Parathyroid adenoma (tissue), 2 donors: ENCODE results near the gene ARHGEF4.
A peak's percentile ranks its signal among the peaks of the same experiment; 100 is the strongest.

Experiments used
- H2AFZ ChIP-seq: fragments of 300-600 bp; sonication (generic); one replicate; pipeline ENCODE4 v1.7.0; 2017; ENCODE audit warnings: antibody characterized with exemption, mild to moderate bottlenecking
- H3K27ac ChIP-seq: fragments of 300-600 bp; sonication (generic); one replicate; pipeline ENCODE4 v1.7.0; 2017
- H3K27me3 ChIP-seq: fragments of 300-600 bp; sonication (generic); one replicate; pipeline ENCODE4 v1.7.0; 2017; ENCODE audit warnings: low read length; ENCODE audit not compliant: control insufficient read depth, insufficient read depth
- H3K36me3 ChIP-seq: fragments of 300-600 bp; sonication (generic); one replicate; pipeline ENCODE4 v1.7.0; 2017; ENCODE audit warnings: low read length; ENCODE audit not compliant: control insufficient read depth, insufficient read depth
- H3K4me1 ChIP-seq: fragments of 300-600 bp; sonication (generic); one replicate; pipeline ENCODE4 v1.7.0; 2017; ENCODE audit warnings: control low read depth
- H3K4me2 ChIP-seq: fragments of 300-600 bp; sonication (generic); one replicate; pipeline ENCODE4 v1.7.0; 2017; ENCODE audit warnings: low read length
- H3K4me3 ChIP-seq: fragments of 300-600 bp; sonication (generic); one replicate; pipeline ENCODE4 v1.7.0; 2017; ENCODE audit warnings: low read depth, low read length
- H3K79me2 ChIP-seq: fragments of 300-600 bp; sonication (generic); one replicate; pipeline ENCODE4 v1.7.0; 2017; ENCODE audit warnings: control low read depth
- H3K9ac ChIP-seq: fragments of 300-600 bp; sonication (generic); one replicate; pipeline ENCODE4 v1.7.0; 2017; ENCODE audit warnings: mild to moderate bottlenecking
- H3K9me3 ChIP-seq: fragments of 300-600 bp; sonication (generic); one replicate; pipeline ENCODE4 v1.7.0; 2017; ENCODE audit warnings: low read length; ENCODE audit not compliant: control insufficient read depth
- CTCF ChIP-seq: fragments of 300-600 bp; sonication (generic); IDR thresholded peaks from one replicate; pipeline ENCODE4 v1.7.0; 2017; ENCODE audit warnings: antibody characterized with exemption, mild to moderate bottlenecking
- donor health status: primary hyperparathyroidism.

The ARHGEF4 gene

DNA sequence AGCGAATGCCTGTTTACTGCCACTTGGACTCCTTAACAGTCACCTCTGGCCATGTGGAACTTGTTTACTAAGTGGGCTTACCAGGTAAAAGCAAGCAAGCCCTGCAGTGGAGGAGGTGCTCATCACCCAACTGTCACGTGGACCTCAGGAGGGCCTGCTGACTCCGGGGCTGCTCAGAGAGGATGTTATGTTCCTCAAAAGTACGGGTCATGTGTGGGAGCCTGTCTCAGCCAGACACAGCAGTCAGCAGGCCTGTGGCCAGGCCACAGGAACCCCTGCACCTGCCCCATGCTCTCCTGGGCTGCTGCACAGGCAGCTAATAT lies 45.1 kb upstream of the ARHGEF4 start:
- Histone ChIP-seq H3K27ac (no peak overlapping the region), H3K4me3 (no peak overlapping the region), H3K36me3 (no peaks in the 10 kb centered on the region), H2AFZ (no peak overlapping the region), H3K4me1 (no peaks in the 10 kb centered on the region), H3K4me2 (no peak overlapping the region), H3K9me3 (no peaks in the 10 kb centered on the region), H3K79me2 (no peaks in the 10 kb centered on the region), H3K9ac (no peak overlapping the region), H3K27me3 (no peaks in the 10 kb centered on the region)
- no peak for TF ChIP-seq CTCF

DNA sequence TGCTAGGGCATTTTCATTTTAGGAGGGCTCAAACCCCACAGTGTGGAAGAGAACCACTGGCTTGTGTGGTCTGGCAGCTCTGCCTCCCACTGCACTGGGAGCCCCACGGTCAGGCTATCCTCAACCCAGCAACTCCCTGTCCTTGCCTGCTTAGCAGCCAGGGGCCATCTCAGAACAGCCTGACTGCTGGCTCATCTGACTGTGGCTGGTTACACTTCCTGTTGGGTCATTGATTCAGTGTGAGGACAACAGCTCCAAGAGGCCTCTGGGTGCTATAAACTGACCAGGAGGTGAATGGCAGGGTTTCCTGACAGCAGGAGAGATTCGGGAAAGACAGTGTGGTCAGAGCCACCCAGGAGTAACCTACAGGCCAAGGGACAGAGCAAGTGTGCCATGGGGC lies 41.3 kb upstream of the ARHGEF4 start:
- peaks cover 7% of the 10 kb centered on the region for H3K4me1 ChIP-seq
- H3K27me3 ChIP-seq, result no peaks in the 10 kb centered on the region
- no peaks in the 10 kb centered on the region for H3K36me3 ChIP-seq
- no peak overlapping the region for H3K4me2 ChIP-seq
- H3K9ac ChIP-seq, result no peak overlapping the region
- no peak overlapping the region for H3K27ac ChIP-seq
- H3K4me3 ChIP-seq, result no peak overlapping the region
- no peak for TF ChIP-seq CTCF
- H3K79me2 ChIP-seq, result no peaks in the 10 kb centered on the region
- no peaks in the 10 kb centered on the region for H3K9me3 ChIP-seq
- no peak overlapping the region for H2AFZ ChIP-seq

- Histone ChIP-seq H3K79me2 (no peaks in the 10 kb centered on the region), H3K36me3 (no peaks in the 10 kb centered on the region), H3K4me2 (no peak overlapping the region), H2AFZ (no peak overlapping the region), H3K4me1 (peaks cover 7% of the 10 kb centered on the region), H3K4me3 (no peak overlapping the region), H3K9ac (no peak overlapping the region), H3K9me3 (no peaks in the 10 kb centered on the region), H3K27me3 (no peaks in the 10 kb centered on the region), H3K27ac (no peak overlapping the region)
- no peak for TF ChIP-seq CTCF
These were observed 40.4 kb upstream of the ARHGEF4 start for GRCh38 chr2:130796290-130796689.

- Histone ChIP-seq H3K27me3 (no peaks in the 10 kb centered on the region), H3K27ac (peak overlapping the region; percentile 94), H3K9me3 (no peaks in the 10 kb centered on the region), H3K9ac (peak overlapping the region; percentile 90), H3K36me3 (no peaks in the 10 kb centered on the region), H2AFZ (peak overlapping the region; percentile 100), H3K4me3 (peak overlapping the region; percentile 93), H3K4me2 (peak overlapping the region; percentile 97), H3K4me1 (peaks cover 7% of the 10 kb centered on the region), H3K79me2 (no peaks in the 10 kb centered on the region)
- peak; percentile 92 for TF ChIP-seq CTCF
These were observed 39.0 kb upstream of the ARHGEF4 start for GRCh38 chr2:130797493-130798435.
